ENCODE measurements around the gene ATXN7L1. TPM values are rescaled to one million over a fixed set of nuclear protein-coding genes. Genes with fewer than 3 reads are reported as not detected.
A peak's percentile ranks its signal among the peaks of the same experiment; 100 is the strongest.

The ATXN7L1 gene
- total and polyA plus RNA-seq, 8 donors, result 2.3 to 9.3 (median 5.0) TPM

- no peak for DNase-seq
- 81 to 88% methylated on average over 3 of the region's 3 CpGs for WGBS, 2 donors
- Histone ChIP-seq H3K4me1 (no peaks in the 10 kb centered on the region), H3K4me3 (no peak overlapping the region), H3K9me3 (no peaks in the 10 kb centered on the region), H3K36me3 (no peaks in the 10 kb centered on the region), H3K27me3 (no peaks in the 10 kb centered on the region), H3K27ac (no peak overlapping the region)
- intact Hi-C loops (cut with DNase I), result no loop called here
- no peak for TF ChIP-seq CTCF (IDR thresholded peaks at IDR 0.05)
- no peak for ATAC-seq
- no peak for FAIRE-seq
These were observed 88.6 kb downstream of the ATXN7L1 start for GRCh38 chr7:105787793-105788192.

- no peak for TF ChIP-seq CTCF (IDR thresholded peaks at IDR 0.05)
- Histone ChIP-seq H3K27ac (no peak overlapping the region), H3K4me3 (no peak overlapping the region), H3K27me3 (no peaks in the 10 kb centered on the region), H3K9me3 (no peaks in the 10 kb centered on the region), H3K4me1 (no peaks in the 10 kb centered on the region), H3K36me3 (no peaks in the 10 kb centered on the region)
- WGBS, 2 donors, result 93 to 96% methylated on average over 10 of the region's 10 CpGs
- no peak for DNase-seq
- no peak for ATAC-seq
- intact Hi-C loops (cut with DNase I), result no loop called here
- FAIRE-seq, result no peak
These were observed 89.6 kb downstream of the ATXN7L1 start for GRCh38 chr7:105786520-105787470.

GRCh38 chr7:105782391-105783042 lies 93.9 kb downstream of the ATXN7L1 start:
- intact Hi-C loops (cut with DNase I), result no loop called here
- 89 to 94% methylated on average over 10 of the region's 10 CpGs for WGBS, 2 donors
- H3K27ac ChIP-seq, result no peak overlapping the region
- H3K36me3 ChIP-seq, result no peaks in the 10 kb centered on the region
- FAIRE-seq (no peak), DNase-seq (no peak), ATAC-seq (peak in 1 of 4 donors; percentile 37)
- no peak overlapping the region for H3K4me3 ChIP-seq
- H3K27me3 ChIP-seq, result no peaks in the 10 kb centered on the region
- TF ChIP-seq CTCF (IDR thresholded peaks at IDR 0.05), result no peak
- no peaks in the 10 kb centered on the region for H3K9me3 ChIP-seq
- H3K4me1 ChIP-seq, result no peaks in the 10 kb centered on the region

DNA sequence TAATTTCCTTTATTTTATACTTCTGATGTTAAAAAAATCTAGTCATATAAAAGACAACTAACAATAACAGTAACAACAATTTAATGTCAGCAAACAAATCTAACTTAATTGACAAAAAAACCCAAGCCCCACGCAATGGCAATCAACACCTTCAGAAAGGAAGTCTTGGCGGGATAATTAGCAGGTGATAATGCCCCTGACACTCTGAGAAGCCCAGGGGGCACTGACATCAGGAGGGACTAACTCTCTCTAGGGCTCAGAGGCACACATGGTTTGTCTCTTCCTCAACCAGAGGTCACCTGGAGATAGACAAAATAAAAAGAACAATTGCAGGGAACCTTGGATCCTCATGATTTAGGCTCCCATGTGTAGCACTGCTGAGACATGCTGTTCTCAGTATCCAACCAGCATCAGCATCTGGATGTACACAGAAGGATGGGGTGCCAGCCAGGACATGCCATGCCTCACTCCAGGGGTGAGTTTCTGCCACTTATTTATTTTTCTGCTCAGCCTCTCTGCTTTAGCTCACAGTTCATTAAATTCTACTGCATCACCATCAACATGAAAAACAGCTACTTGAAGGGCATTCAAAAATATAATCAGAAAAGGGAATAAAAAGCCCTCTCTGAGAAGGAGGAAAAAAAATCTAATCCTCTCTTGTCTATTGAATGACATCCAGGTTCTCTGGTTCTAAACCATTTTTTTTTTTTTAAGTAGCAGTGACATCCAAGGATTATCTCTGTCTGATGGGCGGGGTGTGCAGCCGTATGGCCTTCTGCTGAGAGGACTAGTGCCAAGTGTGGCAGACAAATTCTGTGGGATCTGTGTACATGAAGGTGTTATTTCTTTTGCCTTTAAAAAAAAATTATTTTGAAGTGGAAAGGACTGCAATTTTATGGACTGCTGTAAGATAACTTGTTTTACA lies 96.3 kb downstream of the ATXN7L1 start:
- ATAC-seq (no peak), FAIRE-seq (no peak), DNase-seq (no peak)
- no peaks in the 10 kb centered on the region for H3K9me3 ChIP-seq
- no peaks in the 10 kb centered on the region for H3K36me3 ChIP-seq
- H3K4me3 ChIP-seq, result no peak overlapping the region
- no peak for TF ChIP-seq CTCF (IDR thresholded peaks at IDR 0.05)
- intact Hi-C loops (cut with DNase I), result no loop called here
- H3K27ac ChIP-seq, result no peak overlapping the region
- H3K4me1 ChIP-seq, result no peaks in the 10 kb centered on the region
- WGBS, 2 donors, result 79 to 83% methylated on average over 4 of the region's 4 CpGs
- no peaks in the 10 kb centered on the region for H3K27me3 ChIP-seq
